DOHH2 (cell line): ENCODE measurements around the gene SMOC1.

ENCODE experiments used
- H3F3A ChIP-seq: fragments of 200-600 bp; sonication (generic), shearing (Covaris generic); 2 replicates; pipeline ENCODE4 v1.6.0; 2016; ENCODE audit warnings: antibody characterized with exemption, mild to moderate bottlenecking; ENCODE audit not compliant: control insufficient read depth, insufficient read depth
- H3K27ac ChIP-seq: fragments of 200-600 bp; sonication (generic); 2 replicates; pipeline ENCODE4 v1.5.1; 2014; ENCODE audit warnings: low read depth, mild to moderate bottlenecking, low read length, moderate library complexity
- H3K27me3 ChIP-seq: fragments of 200-600 bp; sonication (generic); 2 replicates; pipeline ENCODE4 v1.6.1; 2014; ENCODE audit warnings: mild to moderate bottlenecking, low read length, mixed read lengths; ENCODE audit not compliant: control insufficient read depth
- H3K36me3 ChIP-seq: fragments of 200-600 bp; sonication (generic); 2 replicates; pipeline ENCODE4 v1.6.1; 2014; ENCODE audit warnings: mild to moderate bottlenecking, low read length, moderate library complexity, mixed read lengths; ENCODE audit not compliant: control insufficient read depth
- H3K4me1 ChIP-seq: fragments of 200-600 bp; sonication (generic); 2 replicates; pipeline ENCODE4 v1.6.1; 2014; ENCODE audit warnings: mild to moderate bottlenecking, low read length, mixed read lengths; ENCODE audit not compliant: control insufficient read depth
- H3K4me2 ChIP-seq: fragments of 200-600 bp; sonication (generic); 2 replicates; pipeline ENCODE4 v1.6.0; 2014; ENCODE audit warnings: mild to moderate bottlenecking, low read length, moderate library complexity
- H3K4me3 ChIP-seq: fragments of 200-600 bp; sonication (generic); 2 replicates; pipeline ENCODE4 v1.5.1; 2014; ENCODE audit warnings: mild to moderate bottlenecking, low read length, mixed read lengths
- H3K79me2 ChIP-seq: fragments of 200-600 bp; sonication (generic); 2 replicates; pipeline ENCODE4 v1.6.1; 2014; ENCODE audit warnings: mild to moderate bottlenecking, low read length, mixed read lengths; ENCODE audit not compliant: control insufficient read depth
- H3K9me2 ChIP-seq: fragments of 200-600 bp; sonication (generic); replicated peaks from 2 replicates; pipeline ENCODE4 v1.6.1; 2014; ENCODE audit warnings: mild to moderate bottlenecking, low read length, mixed read lengths; ENCODE audit not compliant: control insufficient read depth
- H3K9me3 ChIP-seq: fragments of 200-600 bp; sonication (generic); 2 replicates; pipeline ENCODE4 v1.6.1; 2014; ENCODE audit warnings: antibody characterized with exemption, low read length, mixed read lengths; ENCODE audit not compliant: control insufficient read depth, insufficient read depth
- H4K20me1 ChIP-seq: fragments of 200-600 bp; sonication (generic); 2 replicates; pipeline ENCODE4 v1.6.0; 2014; ENCODE audit warnings: low read depth, mild to moderate bottlenecking, antibody characterized with exemption, low read length, moderate library complexity; ENCODE audit not compliant: control insufficient read depth, insufficient read depth
- CTCF ChIP-seq: fragments of 200-600 bp; sonication (generic); IDR thresholded peaks from one replicate; pipeline ENCODE4 v1.5.1; 2014; ENCODE audit warnings: antibody characterized with exemption, mild to moderate bottlenecking, low read depth, low read length; ENCODE audit not compliant: poor library complexity, severe bottlenecking
- EZH2phosphoT487 ChIP-seq: fragments of 200-600 bp; sonication (generic); IDR thresholded peaks from 2 replicates; pipeline ENCODE4 v1.6.1; 2017; ENCODE audit warnings: borderline replicate concordance, mild to moderate bottlenecking, antibody characterized with exemption, low read length, moderate library complexity, mixed read lengths

Gene SMOC1

GRCh38 chr14:70027785-70028428, 148.7 kb downstream of the SMOC1 start:
- Histone ChIP-seq H3K9me3 (no peaks in the 10 kb centered on the region), H3F3A (no peaks in the 10 kb centered on the region), H3K79me2 (no peaks in the 10 kb centered on the region), H3K4me2 (no peak overlapping the region), H3K4me1 (no peaks in the 10 kb centered on the region), H3K36me3 (no peaks in the 10 kb centered on the region), H3K9me2 (no peaks in the 10 kb centered on the region), H3K27me3 (0 out of 2 replicates have a peak, but pooled peaks cover under 1% of the 10 kb centered on the region), H3K4me3 (no peak overlapping the region), H3K27ac (no peak overlapping the region), H4K20me1 (no peaks in the 10 kb centered on the region)
- peak; percentile 92 for TF ChIP-seq CTCF
- TF ChIP-seq EZH2phosphoT487 = no peak

GRCh38 chr14:70029296-70030132, 150.3 kb downstream of the SMOC1 start:
- Histone ChIP-seq H3K4me2 (no peak overlapping the region), H3K4me3 (no peak overlapping the region), H3K36me3 (no peaks in the 10 kb centered on the region), H3K9me2 (no peaks in the 10 kb centered on the region), H4K20me1 (no peaks in the 10 kb centered on the region), H3K27me3 (no peaks in the 10 kb centered on the region), H3K79me2 (no peaks in the 10 kb centered on the region), H3F3A (no peaks in the 10 kb centered on the region), H3K4me1 (no peaks in the 10 kb centered on the region), H3K27ac (no peak overlapping the region), H3K9me3 (no peaks in the 10 kb centered on the region)
- no peak for TF ChIP-seq EZH2phosphoT487
- no peak for TF ChIP-seq CTCF

GRCh38 chr14:70032016-70032415, 152.8 kb downstream of the SMOC1 start:
- H3K27ac ChIP-seq = no peak overlapping the region
- H3K9me3 ChIP-seq = no peaks in the 10 kb centered on the region
- H3K79me2 ChIP-seq = no peaks in the 10 kb centered on the region
- TF ChIP-seq CTCF (no peak), EZH2phosphoT487 (no peak)
- H3K27me3 ChIP-seq = no peaks in the 10 kb centered on the region
- H3K4me3 ChIP-seq = no peak overlapping the region
- no peak overlapping the region for H3K4me2 ChIP-seq
- no peaks in the 10 kb centered on the region for H3K9me2 ChIP-seq
- H3F3A ChIP-seq = no peaks in the 10 kb centered on the region
- H4K20me1 ChIP-seq = no peaks in the 10 kb centered on the region
- no peaks in the 10 kb centered on the region for H3K36me3 ChIP-seq
- no peaks in the 10 kb centered on the region for H3K4me1 ChIP-seq
